Measurements from ENCODE around the gene ZSCAN2.

The ZSCAN2 gene

GRCh38 chr15:84609818-84610525 lies 9.2 kb downstream of the ZSCAN2 start:
- H3K4me3 ChIP-seq (replicated peaks; ENCODE audit: low read depth, low read length), result no peak overlapping the region
- no peak for DNase-seq (ENCODE audit: extremely low read depth, insufficient read length)
- TF ChIP-seq CTCF (IDR thresholded peaks at IDR 0.05; ENCODE audit: insufficient read depth, low read length, poor library complexity, severe bottlenecking), result no peak
- H3K36me3 ChIP-seq (ENCODE audit: control insufficient read depth, insufficient read depth, low read length), result peaks cover 8% of the 10 kb centered on the region
- H3K27me3 ChIP-seq (replicated peaks; ENCODE audit: control insufficient read depth, insufficient read depth, low read length), result no peaks in the 10 kb centered on the region

GRCh38 chr15:84611631-84612030 lies 10.8 kb downstream of the ZSCAN2 start:
- peaks cover 5% of the 10 kb centered on the region for H3K36me3 ChIP-seq (ENCODE audit: control insufficient read depth, insufficient read depth, low read length)
- H3K4me3 ChIP-seq (replicated peaks; ENCODE audit: low read depth, low read length), result no peak overlapping the region
- H3K27me3 ChIP-seq (replicated peaks; ENCODE audit: control insufficient read depth, insufficient read depth, low read length), result no peaks in the 10 kb centered on the region
- no peak for TF ChIP-seq CTCF (IDR thresholded peaks at IDR 0.05; ENCODE audit: insufficient read depth, low read length, poor library complexity, severe bottlenecking)
- no peak for DNase-seq (ENCODE audit: extremely low read depth, insufficient read length)

DNA sequence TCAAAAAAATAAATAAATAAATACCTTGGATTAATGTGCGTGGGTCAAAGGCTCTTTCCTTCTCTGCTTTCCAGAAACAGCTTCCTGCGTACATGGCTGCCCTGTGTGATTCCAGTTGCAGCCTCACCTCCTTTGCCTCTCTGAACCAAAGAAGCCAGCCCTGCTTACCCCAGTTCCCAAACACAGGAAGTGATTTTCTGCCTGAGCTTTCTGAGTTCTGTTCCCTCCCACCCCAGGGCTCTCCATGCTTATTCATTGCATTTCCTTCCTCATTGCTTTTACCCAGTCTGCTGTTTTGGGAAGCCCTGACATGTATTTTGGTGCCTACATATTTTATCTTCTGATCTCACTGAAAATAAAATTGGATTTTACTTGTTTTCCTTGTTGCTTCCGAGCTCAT lies 15.4 kb downstream of the ZSCAN2 start:
- H3K36me3 ChIP-seq (ENCODE audit: control insufficient read depth, insufficient read depth, low read length), result peaks cover 4% of the 10 kb centered on the region
- no peak for DNase-seq (ENCODE audit: extremely low read depth, insufficient read length)

DNA sequence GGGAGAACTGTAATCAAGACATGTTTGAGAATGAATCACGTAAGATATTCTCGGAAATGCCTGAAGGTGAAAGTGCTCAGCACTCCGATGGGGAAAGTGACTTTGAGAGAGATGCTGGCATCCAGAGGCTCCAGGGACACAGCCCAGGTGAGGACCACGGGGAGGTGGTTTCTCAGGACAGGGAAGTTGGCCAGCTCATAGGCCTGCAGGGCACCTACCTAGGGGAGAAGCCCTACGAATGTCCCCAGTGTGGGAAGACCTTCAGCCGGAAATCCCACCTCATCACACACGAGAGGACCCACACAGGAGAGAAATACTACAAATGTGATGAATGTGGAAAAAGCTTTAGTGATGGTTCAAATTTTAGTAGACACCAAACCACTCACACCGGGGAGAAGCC lies 19.8 kb downstream of the ZSCAN2 start:
- Histone ChIP-seq H3K36me3 (ENCODE audit: control insufficient read depth, insufficient read depth, low read length) (peaks cover 6% of the 10 kb centered on the region), H3K4me3 (replicated peaks; ENCODE audit: low read depth, low read length) (no peak overlapping the region), H3K27me3 (replicated peaks; ENCODE audit: control insufficient read depth, insufficient read depth, low read length) (no peaks in the 10 kb centered on the region)
- TF ChIP-seq CTCF (IDR thresholded peaks at IDR 0.05; ENCODE audit: insufficient read depth, low read length, poor library complexity, severe bottlenecking), result no peak
- DNase-seq (ENCODE audit: extremely low read depth, insufficient read length), result no peak

More for the DNA sequence above, 15.4 kb downstream of the ZSCAN2 start:
- Histone ChIP-seq H3K4me3 (replicated peaks; ENCODE audit: low read depth, low read length) (no peak overlapping the region), H3K27me3 (replicated peaks; ENCODE audit: control insufficient read depth, insufficient read depth, low read length) (no peaks in the 10 kb centered on the region)
- no peak for TF ChIP-seq CTCF (IDR thresholded peaks at IDR 0.05; ENCODE audit: insufficient read depth, low read length, poor library complexity, severe bottlenecking)

DNA sequence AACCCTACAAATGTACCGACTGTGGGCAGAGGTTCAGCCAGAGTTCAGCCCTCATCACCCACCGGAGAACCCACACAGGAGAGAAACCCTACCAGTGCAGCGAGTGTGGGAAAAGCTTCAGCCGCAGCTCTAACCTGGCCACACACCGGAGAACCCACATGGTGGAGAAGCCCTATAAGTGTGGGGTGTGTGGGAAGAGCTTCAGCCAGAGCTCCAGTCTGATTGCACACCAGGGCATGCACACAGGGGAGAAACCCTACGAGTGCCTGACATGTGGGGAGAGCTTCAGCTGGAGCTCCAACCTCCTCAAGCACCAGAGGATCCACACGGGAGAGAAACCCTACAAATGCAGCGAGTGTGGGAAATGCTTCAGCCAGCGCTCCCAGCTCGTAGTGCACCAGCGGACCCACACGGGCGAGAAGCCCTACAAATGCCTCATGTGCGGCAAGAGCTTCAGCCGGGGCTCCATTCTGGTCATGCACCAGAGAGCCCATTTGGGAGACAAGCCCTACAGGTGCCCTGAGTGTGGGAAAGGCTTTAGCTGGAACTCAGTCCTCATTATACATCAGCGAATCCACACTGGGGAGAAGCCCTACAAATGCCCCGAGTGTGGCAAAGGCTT lies 20.7 kb downstream of the ZSCAN2 start:
- DNase-seq (ENCODE audit: extremely low read depth, insufficient read length), result no peak
- Histone ChIP-seq H3K27me3 (replicated peaks; ENCODE audit: control insufficient read depth, insufficient read depth, low read length) (no peaks in the 10 kb centered on the region), H3K36me3 (ENCODE audit: control insufficient read depth, insufficient read depth, low read length) (peaks cover 6% of the 10 kb centered on the region), H3K4me3 (replicated peaks; ENCODE audit: low read depth, low read length) (no peak overlapping the region)
- no peak for TF ChIP-seq CTCF (IDR thresholded peaks at IDR 0.05; ENCODE audit: insufficient read depth, low read length, poor library complexity, severe bottlenecking)

Data from GM06990 (cell line).